T-cell (primary cell): Measurements from ENCODE around the gene LGALS9B. TPM values are rescaled to one million over a fixed set of nuclear protein-coding genes. Genes with fewer than 3 reads are reported as not detected.
"Not testable (repeated sequence)": the region's sequence is repeated elsewhere in the genome, so short reads cannot be mapped to it uniquely, and the experiment has no call there.

ENCODE experiments used
- ATAC-seq, 4 experiments: fragments of 200-7000 bp in 3 of 4; fragments of 150-1000 bp in 1 of 4; cut with Tn5 transposase; replicated peaks in 1 of 4; 1 replicate in 3 of 4; 2 replicates in 1 of 4; pipeline ENCODE4 v1.10.0; 2021; ENCODE audit warnings: moderate library complexity in 3 of 4, mild to moderate bottlenecking in 2 of 4, moderate number of reproducible peaks in 1 of 4
- CTCF ChIA-PET, 2 donors: fragments of 300-600 bp; sonication (Branson Sonifier 250); formaldehyde crosslinking; loops; one replicate each; lab custom pipeline; 2022; ENCODE audit warnings: antibody characterized with exemption in 2 of 2; lab: Charles Lee
- POLR2A ChIA-PET, 2 donors: fragments of 300-600 bp; sonication (Branson Sonifier 250); formaldehyde crosslinking; loops; one replicate each; lab custom pipeline; 2022; ENCODE audit warnings: antibody characterized with exemption in 2 of 2; lab: Charles Lee
- DNase-seq, 35 experiments: peaks; one replicate each; pipeline versions ENCODE4 v3.0.0 to v3.0.0-alpha.2; 2013 to 2023
- H3K27ac ChIP-seq: one replicate; pipeline ENCODE4 v1.5.1; 2013; ENCODE audit warnings: low read length
- H3K27me3 ChIP-seq, 2 experiments: replicated peaks in 1 of 2; 1 replicate in 1 of 2; 2 replicates in 1 of 2; pipeline versions ENCODE4 v1.6.1 to v1.7.0; 2013; ENCODE audit warnings: low read length in 1 of 2, mixed read lengths in 1 of 2; ENCODE audit not compliant: control insufficient read depth in 2 of 2, insufficient read depth in 2 of 2; ENCODE audit errors: extremely low read depth in 1 of 2
- H3K36me3 ChIP-seq, 2 donors: 1 replicate in 1 of 2; 2 replicates in 1 of 2; pipeline versions ENCODE4 v1.6.1 to v1.7.0; 2013; ENCODE audit warnings: low read length in 1 of 2; ENCODE audit not compliant: control insufficient read depth in 2 of 2, insufficient read depth in 1 of 2; ENCODE audit errors: extremely low read depth in 1 of 2
- H3K4me1 ChIP-seq, 2 experiments: 1 replicate in 1 of 2; 2 replicates in 1 of 2; pipeline versions ENCODE4 v1.6.1 to v1.7.0; 2013; ENCODE audit warnings: low read length in 2 of 2, mixed read lengths in 1 of 2; ENCODE audit not compliant: insufficient read depth in 2 of 2, control insufficient read depth in 1 of 2; ENCODE audit errors: extremely low read depth in 1 of 2
- H3K4me3 ChIP-seq, 2 donors: 1 replicate in 1 of 2; 2 replicates in 1 of 2; pipeline versions ENCODE4 v1.5.1 to v1.7.0; 2013; ENCODE audit warnings: mild to moderate bottlenecking in 2 of 2, low read length in 1 of 2, moderate library complexity in 1 of 2; ENCODE audit not compliant: control insufficient read depth in 1 of 2; ENCODE audit errors: extremely low read depth in 1 of 2
- H3K9me3 ChIP-seq: 2 replicates; pipeline ENCODE4 v1.7.0; 2013
- H3K27ac Mint-ChIP-seq, 2 donors: one replicate each; pipeline ENCODE4 v1.8.0; 2020 to 2021; ENCODE audit warnings: mild to moderate bottlenecking in 2 of 2, mixed read lengths in 2 of 2
- H3K27me3 Mint-ChIP-seq, 2 donors: one replicate each; pipeline ENCODE4 v1.8.0; 2021 to 2022; ENCODE audit warnings: mixed read lengths in 2 of 2
- H3K36me3 Mint-ChIP-seq: one replicate; pipeline ENCODE4 v1.8.0; 2021; ENCODE audit warnings: mixed read lengths
- H3K4me1 Mint-ChIP-seq, 3 donors: one replicate each; pipeline ENCODE4 v1.8.0; 2020 to 2022; ENCODE audit warnings: mixed read lengths in 3 of 3, mild to moderate bottlenecking in 1 of 3
- H3K4me3 Mint-ChIP-seq, 3 donors: one replicate each; pipeline ENCODE4 v1.8.0; 2020 to 2022; ENCODE audit warnings: mild to moderate bottlenecking in 3 of 3, mixed read lengths in 3 of 3, moderate library complexity in 3 of 3
- H3K9me3 Mint-ChIP-seq, 3 donors: one replicate each; pipeline ENCODE4 v1.8.0; 2020 to 2022; ENCODE audit warnings: mixed read lengths in 3 of 3
- WGBS: methylation state at CpG from one replicate; pipeline ENCODE4 v1.1.5; 2013; ENCODE audit warnings: missing lambda C conversion rate; ENCODE audit not compliant: insufficient coverage; 5-methylcytosine and 5-hydroxymethylcytosine counted together
- total RNA-seq, 35 experiments: library from RNA in 6 of 35; stranded (reverse) in 6 of 35; fragments of 120-200 nt in 1 of 35; gene quantifications; one replicate each; pipeline versions ENCODE4 v1.2.1 to v1.2.4 and lab custom pipeline; 2013 to 2026

The LGALS9B gene
- total RNA-seq, 5 donors from 2014 or later (not counting 1 experiment from before 2014, with no cell fraction given): 0.30 to 0.60 (median 0.35) TPM; not detected in 2

GRCh38 chr17:20492099-20492498 lies 24.8 kb upstream of the LGALS9B start:
- H3K4me3 Mint-ChIP-seq, CTCF ChIA-PET, H3K27me3 Mint-ChIP-seq: not testable (repeated sequence)

GRCh38 chr17:20484930-20485329 lies 17.6 kb upstream of the LGALS9B start:
- H3K36me3 Mint-ChIP-seq, H3K27me3 ChIP-seq, H3K4me1 ChIP-seq, H3K9me3 Mint-ChIP-seq, H3K4me3 ChIP-seq, H3K36me3 ChIP-seq, H3K4me3 Mint-ChIP-seq, H3K9me3 ChIP-seq, DNase-seq, ATAC-seq, H3K27me3 Mint-ChIP-seq, H3K27ac Mint-ChIP-seq, POLR2A ChIA-PET, H3K27ac ChIP-seq, H3K4me1 Mint-ChIP-seq, CTCF ChIA-PET: not testable (repeated sequence)
- WGBS: 83% methylated on average over 2 of the region's 6 CpGs

More at GRCh38 chr17:20492099-20492498, 24.8 kb upstream of the LGALS9B start:
- DNase-seq, H3K36me3 ChIP-seq, H3K9me3 Mint-ChIP-seq, H3K27ac Mint-ChIP-seq, ATAC-seq, H3K4me1 Mint-ChIP-seq, H3K4me3 ChIP-seq, H3K27ac ChIP-seq, POLR2A ChIA-PET, H3K4me1 ChIP-seq, H3K9me3 ChIP-seq, H3K36me3 Mint-ChIP-seq, H3K27me3 ChIP-seq: not testable (repeated sequence)
- no CpG with 5 or more reads among the region's 6 CpGs for WGBS

GRCh38 chr17:20479889-20480591 lies 12.7 kb upstream of the LGALS9B start:
- CTCF ChIA-PET, POLR2A ChIA-PET, H3K27me3 Mint-ChIP-seq, H3K9me3 ChIP-seq, H3K4me1 ChIP-seq, H3K4me3 Mint-ChIP-seq, H3K9me3 Mint-ChIP-seq, ATAC-seq, H3K27me3 ChIP-seq, H3K27ac ChIP-seq, DNase-seq, H3K4me1 Mint-ChIP-seq, H3K27ac Mint-ChIP-seq, H3K4me3 ChIP-seq, H3K36me3 ChIP-seq, H3K36me3 Mint-ChIP-seq: not testable (repeated sequence)
- 96% methylated on average over 5 of the region's 8 CpGs for WGBS

GRCh38 chr17:20477398-20478071 lies 10.2 kb upstream of the LGALS9B start:
- H3K4me1 ChIP-seq, H3K36me3 Mint-ChIP-seq, H3K27me3 ChIP-seq, ATAC-seq, CTCF ChIA-PET, H3K27ac ChIP-seq, DNase-seq, H3K27me3 Mint-ChIP-seq, H3K9me3 Mint-ChIP-seq, H3K9me3 ChIP-seq, H3K4me3 ChIP-seq, H3K4me3 Mint-ChIP-seq, POLR2A ChIA-PET, H3K36me3 ChIP-seq, H3K4me1 Mint-ChIP-seq, H3K27ac Mint-ChIP-seq: not testable (repeated sequence)
- WGBS: 23% methylated on average over 1 of the region's 4 CpGs

- H3K4me3 Mint-ChIP-seq, H3K27me3 Mint-ChIP-seq, H3K4me1 ChIP-seq, POLR2A ChIA-PET, H3K36me3 Mint-ChIP-seq, H3K4me3 ChIP-seq, CTCF ChIA-PET, H3K27ac Mint-ChIP-seq, H3K4me1 Mint-ChIP-seq, ATAC-seq, H3K9me3 ChIP-seq, H3K27ac ChIP-seq, DNase-seq, H3K27me3 ChIP-seq, H3K9me3 Mint-ChIP-seq, H3K36me3 ChIP-seq: not testable (repeated sequence)
- 93% methylated on average over 6 of the region's 8 CpGs for WGBS
Measured at GRCh38 chr17:20475137-20475831, 7.9 kb upstream of the LGALS9B start.

DNA sequence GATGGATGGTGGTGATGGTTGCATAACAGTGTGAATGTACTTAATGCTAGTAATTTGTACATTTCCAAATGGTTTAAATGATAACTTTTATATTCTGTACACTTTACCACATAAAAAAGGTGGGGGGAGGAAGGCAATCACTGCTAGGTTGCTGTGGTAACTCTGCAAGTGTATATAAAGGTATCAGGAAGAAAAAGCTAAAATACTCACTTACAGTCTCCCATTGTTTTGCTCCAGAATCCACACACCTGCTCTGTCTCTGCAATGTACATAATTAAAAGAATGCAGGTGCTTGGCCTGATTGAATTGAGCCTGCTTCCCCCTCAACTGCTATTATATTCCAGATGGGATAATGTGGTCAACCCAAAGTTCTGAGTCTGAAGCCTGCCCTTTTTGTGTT lies 6.7 kb upstream of the LGALS9B start:
- H3K9me3 Mint-ChIP-seq, H3K27ac Mint-ChIP-seq, H3K4me3 ChIP-seq, POLR2A ChIA-PET, H3K27me3 Mint-ChIP-seq, H3K9me3 ChIP-seq, DNase-seq, H3K4me3 Mint-ChIP-seq, CTCF ChIA-PET, H3K36me3 ChIP-seq, H3K27ac ChIP-seq, ATAC-seq, H3K36me3 Mint-ChIP-seq, H3K4me1 ChIP-seq, H3K4me1 Mint-ChIP-seq, H3K27me3 ChIP-seq: not testable (repeated sequence)
